ENCODE measurements around the gene HEPHL1. TPM values are rescaled to one million over a fixed set of nuclear protein-coding genes. Genes with fewer than 3 reads are reported as not detected.

The HEPHL1 gene
- total RNA-seq, 4 donors from 2014 or later, result not detected

- DNase-seq, result no peak
- no peak overlapping the region for H3K4me3 ChIP-seq
- no peaks in the 10 kb centered on the region for H3K9me3 ChIP-seq
- H3K36me3 ChIP-seq, result no peaks in the 10 kb centered on the region
- H3K27ac ChIP-seq, result no peak overlapping the region
- 87 to 100% methylated on average over 2 of the region's 2 CpGs for WGBS, 2 donors (ENCODE audit: low coverage in 1 of 2)
- intact Hi-C loops (cut with DNase I; ENCODE audit: low total_unique reads) (no loop called here), in situ Hi-C loops (cut with MboI; ENCODE audit: low pct_ligation_motif_present in 1 of 4, low pct_unique_long_range_greater_than_20kb in 1 of 4, low sequenced_read_pairs in 3 of 4) (no loop called here)
- TF ChIP-seq POLR2A (IDR thresholded peaks at IDR 0.05) (no peak), EP300 (IDR thresholded peaks at IDR 0.05; ENCODE audit: low read depth) (no peak), POLR2AphosphoS5 (IDR thresholded peaks at IDR 0.05) (no peak), CTCF (IDR thresholded peaks at IDR 0.05) (no peak)
- H3K4me1 ChIP-seq, result no peaks in the 10 kb centered on the region
- no peaks in the 10 kb centered on the region for H3K27me3 ChIP-seq
Measured at GRCh38 chr11:94024547-94024946, 3.4 kb downstream of the HEPHL1 start.

GRCh38 chr11:94025690-94026394, 4.7 kb downstream of the HEPHL1 start:
- in situ Hi-C loops (cut with MboI; ENCODE audit: low pct_ligation_motif_present in 1 of 4, low pct_unique_long_range_greater_than_20kb in 1 of 4, low sequenced_read_pairs in 3 of 4), result no loop called here
- no peak overlapping the region for H3K27ac ChIP-seq

GRCh38 chr11:94027210-94027609, 6.1 kb downstream of the HEPHL1 start:
- H3K36me3 ChIP-seq, result no peaks in the 10 kb centered on the region
- no peaks in the 10 kb centered on the region for H3K27me3 ChIP-seq
- 84 to 100% methylated on average over 1 to 5 of the region's 5 CpGs for WGBS, 2 donors (ENCODE audit: low coverage in 1 of 2)
- no peak for TF ChIP-seq CTCF (IDR thresholded peaks at IDR 0.05)
- no peak for TF ChIP-seq EP300 (IDR thresholded peaks at IDR 0.05; ENCODE audit: low read depth)
- TF ChIP-seq POLR2A (IDR thresholded peaks at IDR 0.05), result no peak
- no peak for TF ChIP-seq POLR2AphosphoS5 (IDR thresholded peaks at IDR 0.05)
- no peaks in the 10 kb centered on the region for H3K9me3 ChIP-seq
- in situ Hi-C loops (cut with MboI; ENCODE audit: low pct_ligation_motif_present in 1 of 4, low pct_unique_long_range_greater_than_20kb in 1 of 4, low sequenced_read_pairs in 3 of 4), result no loop called here
- intact Hi-C loops (cut with DNase I; ENCODE audit: low total_unique reads), result no loop called here
- no peak for DNase-seq
- no peaks in the 10 kb centered on the region for H3K4me1 ChIP-seq
- H3K4me3 ChIP-seq, result no peak overlapping the region
- no peak overlapping the region for H3K27ac ChIP-seq

More at GRCh38 chr11:94025690-94026394, 4.7 kb downstream of the HEPHL1 start:
- Histone ChIP-seq H3K4me1 (no peaks in the 10 kb centered on the region), H3K27me3 (no peaks in the 10 kb centered on the region), H3K4me3 (no peak overlapping the region), H3K36me3 (no peaks in the 10 kb centered on the region), H3K9me3 (no peaks in the 10 kb centered on the region)
- DNase-seq, result no peak
- intact Hi-C loops (cut with DNase I; ENCODE audit: low total_unique reads), result no loop called here
- TF ChIP-seq POLR2A (IDR thresholded peaks at IDR 0.05) (no peak), CTCF (IDR thresholded peaks at IDR 0.05) (no peak), POLR2AphosphoS5 (IDR thresholded peaks at IDR 0.05) (no peak), EP300 (IDR thresholded peaks at IDR 0.05; ENCODE audit: low read depth) (no peak)
- 52 to 58% methylated on average over 2 of the region's 2 CpGs for WGBS, 2 donors (ENCODE audit: low coverage in 1 of 2)

- Histone ChIP-seq H3K36me3 (no peaks in the 10 kb centered on the region), H3K4me1 (no peaks in the 10 kb centered on the region), H3K27ac (no peak overlapping the region), H3K9me3 (no peaks in the 10 kb centered on the region), H3K27me3 (no peaks in the 10 kb centered on the region), H3K4me3 (no peak overlapping the region)
- no peak for TF ChIP-seq CTCF (IDR thresholded peaks at IDR 0.05)
- no peak for TF ChIP-seq POLR2A (IDR thresholded peaks at IDR 0.05)
- TF ChIP-seq POLR2AphosphoS5 (IDR thresholded peaks at IDR 0.05), result no peak
- no peak for TF ChIP-seq EP300 (IDR thresholded peaks at IDR 0.05; ENCODE audit: low read depth)
- in situ Hi-C loops (cut with MboI; ENCODE audit: low pct_ligation_motif_present in 1 of 4, low pct_unique_long_range_greater_than_20kb in 1 of 4, low sequenced_read_pairs in 3 of 4) (no loop called here), intact Hi-C loops (cut with DNase I; ENCODE audit: low total_unique reads) (no loop called here)
- 80 to 93% methylated on average over 2 of the region's 2 CpGs for WGBS, 2 donors (ENCODE audit: low coverage in 1 of 2)
- no peak for DNase-seq
Measured at GRCh38 chr11:94028436-94028835, 7.3 kb downstream of the HEPHL1 start.
